Measurements from ENCODE around the gene ORC4.

Gene ORC4

DNA sequence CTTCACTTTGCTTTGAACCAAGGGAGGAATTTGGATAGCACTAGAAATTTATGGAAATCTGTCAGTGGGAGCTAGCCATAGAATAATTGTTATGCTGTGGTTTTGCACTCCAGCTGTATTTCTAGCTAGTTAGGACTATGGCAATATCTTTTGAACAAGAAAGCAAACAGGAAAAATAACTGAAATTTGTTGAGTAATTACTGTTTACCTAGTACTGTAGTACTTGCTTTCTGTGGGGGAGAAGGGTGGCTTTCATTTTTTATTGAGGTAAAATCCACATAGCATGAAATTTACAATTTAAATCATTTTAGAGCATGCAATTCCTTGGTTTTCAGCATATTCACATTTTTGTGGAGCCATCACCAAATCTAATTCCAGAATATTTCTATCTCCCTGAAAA lies 28.7 kb upstream of the ORC4 start:
- H3K4me1 Mint-ChIP-seq: peaks cover 12% of the 10 kb centered on the region
- H3K36me3 Mint-ChIP-seq (ENCODE audit: low read depth): peaks cover 16% of the 10 kb centered on the region
- H3K27me3 Mint-ChIP-seq (ENCODE audit: low read depth, poor library complexity): no peaks in the 10 kb centered on the region
- DNase-seq: no peak
- peaks cover 11% of the 10 kb centered on the region for H3K9me3 Mint-ChIP-seq
- H3K4me3 Mint-ChIP-seq: no peak overlapping the region
- no peak overlapping the region for H3K27ac Mint-ChIP-seq
- TF ChIP-seq, protein P1, sequence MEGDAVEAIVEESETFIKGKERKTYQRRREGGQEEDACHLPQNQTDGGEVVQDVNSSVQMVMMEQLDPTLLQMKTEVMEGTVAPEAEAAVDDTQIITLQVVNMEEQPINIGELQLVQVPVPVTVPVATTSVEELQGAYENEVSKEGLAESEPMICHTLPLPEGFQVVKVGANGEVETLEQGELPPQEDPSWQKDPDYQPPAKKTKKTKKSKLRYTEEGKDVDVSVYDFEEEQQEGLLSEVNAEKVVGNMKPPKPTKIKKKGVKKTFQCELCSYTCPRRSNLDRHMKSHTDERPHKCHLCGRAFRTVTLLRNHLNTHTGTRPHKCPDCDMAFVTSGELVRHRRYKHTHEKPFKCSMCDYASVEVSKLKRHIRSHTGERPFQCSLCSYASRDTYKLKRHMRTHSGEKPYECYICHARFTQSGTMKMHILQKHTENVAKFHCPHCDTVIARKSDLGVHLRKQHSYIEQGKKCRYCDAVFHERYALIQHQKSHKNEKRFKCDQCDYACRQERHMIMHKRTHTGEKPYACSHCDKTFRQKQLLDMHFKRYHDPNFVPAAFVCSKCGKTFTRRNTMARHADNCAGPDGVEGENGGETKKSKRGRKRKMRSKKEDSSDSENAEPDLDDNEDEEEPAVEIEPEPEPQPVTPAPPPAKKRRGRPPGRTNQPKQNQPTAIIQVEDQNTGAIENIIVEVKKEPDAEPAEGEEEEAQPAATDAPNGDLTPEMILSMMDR (IDR thresholded peaks at IDR 0.05): no peak

DNA sequence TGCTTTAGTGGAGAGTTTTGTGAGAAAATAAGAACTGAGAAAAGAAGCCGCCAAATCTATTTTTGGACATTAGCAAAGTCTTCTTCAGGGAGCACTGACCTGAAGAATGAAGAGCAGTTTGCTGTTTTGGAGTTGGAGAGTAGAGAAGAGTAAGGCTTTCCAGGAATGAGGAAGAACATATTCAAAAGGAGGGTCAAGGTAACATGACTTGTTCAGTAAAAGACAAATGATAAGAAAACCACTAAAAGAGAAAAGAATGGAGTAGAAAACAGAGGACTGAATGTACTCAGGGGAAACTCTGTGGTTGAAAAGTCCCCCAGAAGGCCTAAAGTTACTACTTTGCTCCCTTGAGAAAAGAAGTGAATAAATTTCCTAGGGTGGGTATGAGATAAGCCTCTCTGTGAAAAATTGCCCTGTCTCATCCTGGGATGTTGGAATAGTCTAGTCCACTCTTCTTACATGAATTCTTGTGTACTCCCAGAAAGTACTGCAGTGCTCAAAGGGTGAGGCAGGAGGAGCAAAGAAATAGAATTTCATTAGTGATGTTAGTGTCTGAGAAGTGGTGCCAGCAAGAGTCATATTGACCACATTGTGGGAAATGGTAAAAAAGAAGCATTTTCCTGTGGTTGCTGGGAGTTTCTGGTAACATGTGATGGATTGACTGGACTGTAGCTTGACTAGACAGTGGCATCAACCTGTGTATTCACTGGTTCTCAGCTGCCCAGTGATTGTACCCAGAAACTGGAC lies 28.1 kb upstream of the ORC4 start:
- H3K4me3 Mint-ChIP-seq: no peak overlapping the region
- H3K9me3 Mint-ChIP-seq: peaks cover 11% of the 10 kb centered on the region
- DNase-seq: no peak
- H3K36me3 Mint-ChIP-seq (ENCODE audit: low read depth): peaks cover 16% of the 10 kb centered on the region
- TF ChIP-seq, protein P1 (IDR thresholded peaks at IDR 0.05): no peak
- H3K4me1 Mint-ChIP-seq: peaks cover 12% of the 10 kb centered on the region
- no peaks in the 10 kb centered on the region for H3K27me3 Mint-ChIP-seq (ENCODE audit: low read depth, poor library complexity)
- peak overlapping the region; percentile 31 for H3K27ac Mint-ChIP-seq

DNA sequence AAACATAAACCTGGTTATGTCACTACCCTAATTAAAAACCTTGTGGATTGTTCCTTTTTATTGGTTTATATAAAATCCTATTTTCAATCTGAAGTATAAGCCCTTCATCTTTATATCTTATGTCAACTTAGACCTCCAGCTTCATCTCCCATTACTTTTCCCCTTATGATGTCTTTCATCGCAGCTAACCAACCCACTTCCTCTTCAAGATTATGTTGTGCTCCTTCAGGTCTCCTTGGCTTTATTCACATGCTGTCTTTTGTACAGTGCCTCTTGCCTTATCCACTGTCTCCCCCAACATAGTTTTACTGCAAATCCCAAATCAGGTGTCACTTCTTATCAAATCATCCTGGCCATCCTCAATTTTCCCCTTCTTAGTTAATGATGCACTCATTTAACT lies 26.3 kb upstream of the ORC4 start:
- no peak for DNase-seq
- no peak overlapping the region for H3K4me3 Mint-ChIP-seq
- H3K36me3 Mint-ChIP-seq (ENCODE audit: low read depth): peaks cover 5% of the 10 kb centered on the region
- H3K27ac Mint-ChIP-seq: peak overlapping the region; percentile 5
- TF ChIP-seq, protein P1 (IDR thresholded peaks at IDR 0.05): no peak
- peaks cover 4% of the 10 kb centered on the region for H3K9me3 Mint-ChIP-seq
- no peaks in the 10 kb centered on the region for H3K27me3 Mint-ChIP-seq (ENCODE audit: low read depth, poor library complexity)
- H3K4me1 Mint-ChIP-seq: peaks cover 5% of the 10 kb centered on the region

DNA sequence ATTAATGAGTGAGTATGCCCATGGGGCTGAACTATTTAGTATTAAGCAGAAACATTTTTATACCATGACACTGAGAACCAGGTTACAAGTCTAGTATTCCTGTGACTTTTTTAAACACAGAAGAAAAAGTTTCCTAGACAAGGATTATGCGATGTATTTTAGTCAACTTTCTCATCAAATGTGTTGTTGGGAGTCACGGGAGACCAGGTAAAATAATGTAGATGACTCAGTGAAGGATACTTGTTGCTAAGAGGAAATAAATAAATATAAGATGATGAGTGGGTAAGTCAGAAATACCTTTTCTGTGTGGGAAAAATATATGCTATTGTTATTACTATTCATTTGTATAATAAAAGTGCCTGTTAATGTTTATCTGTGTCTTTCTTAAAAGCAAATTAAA lies 23.8 kb upstream of the ORC4 start:
- Mint-ChIP-seq H3K4me3 (no peak overlapping the region), H3K36me3 (ENCODE audit: low read depth) (peaks cover 12% of the 10 kb centered on the region), H3K4me1 (no peaks in the 10 kb centered on the region), H3K27me3 (ENCODE audit: low read depth, poor library complexity) (no peaks in the 10 kb centered on the region), H3K9me3 (no peaks in the 10 kb centered on the region), H3K27ac (no peak overlapping the region)
- TF ChIP-seq, protein P1 (IDR thresholded peaks at IDR 0.05): no peak
- no peak for DNase-seq

DNA sequence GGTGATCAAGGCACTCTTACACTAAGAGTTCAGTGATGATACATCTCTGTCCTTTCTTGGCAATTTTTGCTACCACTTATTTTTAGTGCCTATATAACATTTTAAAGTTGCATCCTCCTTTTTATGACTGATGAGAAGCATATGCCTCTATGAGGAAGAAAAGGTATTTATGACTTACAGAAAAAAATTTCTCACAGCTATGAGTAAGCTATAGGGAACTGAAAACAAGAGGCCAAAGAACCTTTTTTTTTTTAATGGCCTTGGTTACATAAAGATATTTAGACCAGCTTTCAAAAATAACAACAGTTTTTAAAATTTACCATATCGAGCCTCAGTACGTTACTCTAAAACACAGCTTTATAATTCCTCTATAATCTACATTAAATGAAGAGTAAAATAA lies 21.7 kb upstream of the ORC4 start:
- Mint-ChIP-seq H3K36me3 (ENCODE audit: low read depth) (peaks cover 12% of the 10 kb centered on the region), H3K4me3 (no peak overlapping the region), H3K27me3 (ENCODE audit: low read depth, poor library complexity) (no peaks in the 10 kb centered on the region), H3K9me3 (no peaks in the 10 kb centered on the region), H3K27ac (no peak overlapping the region), H3K4me1 (no peaks in the 10 kb centered on the region)
- TF ChIP-seq, protein P1 (IDR thresholded peaks at IDR 0.05): no peak
- DNase-seq: no peak

DNA sequence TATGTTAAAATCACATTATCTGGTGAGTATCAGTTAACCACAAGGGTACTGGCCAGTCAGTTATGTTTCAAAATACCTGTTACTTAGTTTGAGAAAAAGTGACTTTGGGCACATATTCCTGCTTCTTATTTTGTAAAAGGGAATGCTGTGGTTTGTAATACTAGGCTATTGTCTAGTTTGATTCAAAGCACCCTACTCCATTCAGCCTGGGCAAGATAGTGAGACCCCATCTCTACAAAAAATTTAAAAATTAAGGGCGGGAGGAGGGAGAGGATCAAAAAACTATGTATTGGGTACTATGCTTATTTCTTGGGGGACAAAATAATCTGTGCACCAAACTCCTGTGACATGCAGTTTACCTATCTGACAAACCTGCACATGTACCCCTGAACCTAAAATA lies 19.2 kb upstream of the ORC4 start:
- H3K36me3 Mint-ChIP-seq (ENCODE audit: low read depth): peaks cover 12% of the 10 kb centered on the region
- no peaks in the 10 kb centered on the region for H3K9me3 Mint-ChIP-seq
- DNase-seq: no peak
- H3K4me3 Mint-ChIP-seq: no peak overlapping the region
- TF ChIP-seq, protein P1 (IDR thresholded peaks at IDR 0.05): no peak
- H3K27ac Mint-ChIP-seq: no peak overlapping the region
- H3K27me3 Mint-ChIP-seq (ENCODE audit: low read depth, poor library complexity): no peaks in the 10 kb centered on the region
- H3K4me1 Mint-ChIP-seq: no peaks in the 10 kb centered on the region

All from nephron progenitor cell (in vitro differentiated cells).